GM20431 (cell line): Measurements from ENCODE around the gene BTG2.
"Not testable (repeated sequence)": the region's sequence is repeated elsewhere in the genome, so short reads cannot be mapped to it uniquely, and the experiment has no call there.

ENCODE experiments used
- in situ Hi-C: fragments of 300-500 bp; cut with MseI, MboI; formaldehyde crosslinking; loops from one replicate; pipeline ENCODE4 v1.15.0; 2020; ENCODE audit warnings: low sequenced_read_pairs; ENCODE audit not compliant: unreplicated experiment

BTG2 gene

GRCh38 chr1:203304919-203305808 is at the start of gene BTG2:
Gene BTG2, plus strand, starts transcription at chr1:203305519. Its CDS starts 88 bp downstream, at chr1:203305607.
- in situ Hi-C loops: no loop called here

GRCh38 chr1:203256636-203257035 is 48.7 kb upstream of the BTG2 start:
- in situ Hi-C loops: not testable (repeated sequence)

GRCh38 chr1:203263496-203263895 is 41.8 kb upstream of the BTG2 start:
- in situ Hi-C loops: loop anchor here (10.0 kb wide), 1 partner anchor 221 kb away; no protein-coding TSS in a partner anchor

- in situ Hi-C loops: loop anchor here (10.0 kb wide), 1 partner anchor 221 kb away; no protein-coding TSS in a partner anchor
Measured at GRCh38 chr1:203264052-203264501, 41.2 kb upstream of the BTG2 start.

- in situ Hi-C loops: loop anchor here (10.0 kb wide), 1 partner anchor 219 kb away; no protein-coding TSS in a partner anchor
Measured at GRCh38 chr1:203265541-203265940, 39.8 kb upstream of the BTG2 start.

GRCh38 chr1:203266140-203266539 is 39.2 kb upstream of the BTG2 start:
- in situ Hi-C loops: loop anchor here (10.0 kb wide), 1 partner anchor 219 kb away; no protein-coding TSS in a partner anchor

GRCh38 chr1:203267347-203267846 is 37.9 kb upstream of the BTG2 start:
- in situ Hi-C loops: loop anchor here (10.0 kb wide), 1 partner anchor 217 kb away; no protein-coding TSS in a partner anchor

- in situ Hi-C loops: loop anchor here (10.0 kb wide), 1 partner anchor 217 kb away; no protein-coding TSS in a partner anchor
Measured at GRCh38 chr1:203267912-203268311, 37.4 kb upstream of the BTG2 start.

GRCh38 chr1:203268901-203269653 is 36.2 kb upstream of the BTG2 start:
- in situ Hi-C loops: loop anchor here (10.0 kb wide), 1 partner anchor 216 kb away; no protein-coding TSS in a partner anchor

- in situ Hi-C loops: loop anchor here (5.0 to 10.0 kb wide), 2 partner anchors 73 to 215 kb away; no protein-coding TSS in a partner anchor
Measured at GRCh38 chr1:203269654-203270020, 35.7 kb upstream of the BTG2 start.

- in situ Hi-C loops: loop anchor here (5.0 kb wide), 1 partner anchor 72 kb away; no protein-coding TSS in a partner anchor
Measured at GRCh38 chr1:203270448-203270847, 34.9 kb upstream of the BTG2 start.

GRCh38 chr1:203271018-203271743 is 34.1 kb upstream of the BTG2 start:
- in situ Hi-C loops: loop anchor here (5.0 kb wide), 1 partner anchor 71 kb away; no protein-coding TSS in a partner anchor

- in situ Hi-C loops: loop anchor here (5.0 kb wide), 1 partner anchor 70 kb away; no protein-coding TSS in a partner anchor
Measured at GRCh38 chr1:203271962-203272632, 33.2 kb upstream of the BTG2 start.

GRCh38 chr1:203272633-203273205 is 32.6 kb upstream of the BTG2 start:
- in situ Hi-C loops: loop anchor here (5.0 kb wide), 1 partner anchor 70 kb away; no protein-coding TSS in a partner anchor

GRCh38 chr1:203273206-203273868 is 32.0 kb upstream of the BTG2 start:
- in situ Hi-C loops: loop anchor here (5.0 kb wide), 1 partner anchor 69 kb away; no protein-coding TSS in a partner anchor

GRCh38 chr1:203273869-203274602 is 31.3 kb upstream of the BTG2 start:
- in situ Hi-C loops: loop anchor here (5.0 kb wide), 1 partner anchor 68 kb away; no protein-coding TSS in a partner anchor
